CD4-positive, alpha-beta T cell treated with Interleukin-17A for 4 hours (primary cell): ENCODE results near the gene MALRD1.

ENCODE experiments used
- DNase-seq: peaks from one replicate; pipeline ENCODE4 v3.0.0-alpha.2; 2020; ENCODE audit warnings: mixed read lengths

The MALRD1 gene

DNA sequence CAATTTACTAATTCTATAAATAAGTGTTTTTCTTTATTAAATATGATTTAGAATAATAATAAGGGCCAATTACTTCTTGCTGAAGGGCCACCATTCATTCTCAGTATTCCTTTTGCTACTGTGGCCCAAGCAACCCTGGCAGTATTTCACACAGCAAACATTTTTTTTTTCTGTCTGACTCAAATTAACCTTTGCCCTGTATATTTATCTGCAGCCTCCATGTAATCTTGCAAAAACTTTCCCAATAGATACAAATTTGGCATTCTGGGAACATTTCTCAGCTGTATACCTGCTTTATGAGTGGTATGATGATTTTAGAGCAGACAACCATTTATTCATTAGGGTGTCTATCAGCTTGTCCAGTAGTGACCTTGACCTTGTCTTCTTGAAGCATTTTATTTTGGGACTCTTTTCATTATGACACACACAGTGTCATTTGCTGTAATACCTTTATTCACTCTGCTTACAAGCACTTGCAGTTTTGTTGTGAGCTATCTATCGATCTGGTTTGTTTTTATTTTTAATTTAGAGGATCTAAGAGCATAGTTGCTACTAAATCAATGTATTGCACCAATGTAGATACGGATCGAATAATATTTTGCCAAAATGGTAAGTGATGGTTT lies 607.9 kb downstream of the MALRD1 start:
- DNase-seq: no peak

DNA sequence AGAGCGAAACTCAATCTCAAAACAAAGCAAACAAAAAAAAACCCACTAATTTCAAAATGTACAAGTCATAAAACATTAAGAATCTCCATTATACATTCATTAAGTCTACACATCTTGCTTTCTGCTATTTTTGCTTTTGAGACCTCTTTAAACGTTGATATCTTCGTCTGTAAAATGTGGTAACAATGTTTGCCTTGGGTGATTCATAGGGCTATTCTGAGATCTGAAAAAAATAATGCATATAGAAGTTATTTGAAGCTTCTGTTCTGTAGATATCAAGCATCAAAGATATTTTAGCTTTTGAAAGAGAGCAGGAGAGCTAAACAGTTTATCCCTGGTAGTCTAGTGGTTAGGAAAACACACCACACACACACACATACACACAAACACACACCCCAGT lies 609.5 kb downstream of the MALRD1 start:
- no peak for DNase-seq

DNA sequence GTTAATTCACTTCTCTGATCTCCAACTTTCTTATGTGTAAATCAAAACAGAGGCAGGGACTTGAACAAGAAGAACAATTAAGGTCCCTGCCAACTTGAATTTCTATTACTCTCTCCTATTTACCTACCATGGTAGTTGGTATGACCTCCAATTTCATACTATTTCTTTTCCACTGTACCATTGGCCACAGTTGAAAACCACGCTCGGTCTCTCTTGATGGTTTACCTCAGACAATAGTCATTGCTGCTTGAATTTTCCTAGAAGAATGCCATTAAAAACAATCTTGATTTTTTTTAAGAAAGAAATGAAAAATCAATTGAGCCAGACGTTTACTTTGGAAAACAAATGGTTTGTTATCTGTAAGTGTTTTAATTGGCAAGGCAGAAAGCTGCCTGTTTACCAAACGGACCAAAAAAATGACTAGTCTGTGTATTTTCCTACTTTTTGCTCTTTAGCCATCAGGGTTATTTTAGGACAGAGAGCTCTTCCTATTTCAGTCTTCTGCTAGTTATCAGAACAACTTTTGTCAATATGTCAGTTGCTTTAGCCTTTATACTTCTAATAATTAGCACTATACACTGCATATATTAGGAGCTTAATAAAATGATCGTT lies 610.1 kb downstream of the MALRD1 start:
- DNase-seq: no peak

DNA sequence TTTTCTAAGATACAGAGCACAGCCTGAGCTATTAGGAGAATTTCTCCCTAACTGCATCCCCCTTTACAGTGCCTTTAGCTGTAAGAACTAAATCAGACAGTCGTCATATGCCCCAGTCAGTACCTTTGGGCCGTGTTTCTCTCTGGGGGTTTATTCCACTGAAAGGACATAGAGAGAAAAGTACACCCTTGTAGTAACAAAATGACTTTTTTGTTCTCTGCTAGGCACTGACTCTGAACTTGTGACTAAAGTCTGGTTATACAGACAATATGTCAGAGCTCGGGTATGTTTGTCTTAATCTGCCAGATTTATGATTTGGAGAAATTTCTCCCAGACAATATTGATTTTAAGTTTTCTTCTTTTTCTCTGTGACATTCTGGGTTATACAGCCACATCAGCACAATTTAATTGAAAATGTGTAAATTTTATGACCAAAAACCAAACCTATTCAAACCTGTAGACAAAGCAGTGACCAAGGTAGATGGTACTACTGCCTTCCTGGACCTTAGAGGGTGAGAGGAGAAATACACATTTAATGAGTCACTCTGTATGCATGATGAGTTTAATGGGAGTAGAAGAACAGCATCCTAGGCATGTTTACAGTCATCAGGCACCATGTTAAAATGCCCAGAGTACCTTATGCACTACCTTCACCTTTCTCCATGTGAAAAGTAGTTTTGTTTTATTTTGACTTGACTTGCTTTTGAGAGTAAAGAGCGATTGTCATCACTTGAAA lies 611.5 kb downstream of the MALRD1 start:
- no peak for DNase-seq

DNA sequence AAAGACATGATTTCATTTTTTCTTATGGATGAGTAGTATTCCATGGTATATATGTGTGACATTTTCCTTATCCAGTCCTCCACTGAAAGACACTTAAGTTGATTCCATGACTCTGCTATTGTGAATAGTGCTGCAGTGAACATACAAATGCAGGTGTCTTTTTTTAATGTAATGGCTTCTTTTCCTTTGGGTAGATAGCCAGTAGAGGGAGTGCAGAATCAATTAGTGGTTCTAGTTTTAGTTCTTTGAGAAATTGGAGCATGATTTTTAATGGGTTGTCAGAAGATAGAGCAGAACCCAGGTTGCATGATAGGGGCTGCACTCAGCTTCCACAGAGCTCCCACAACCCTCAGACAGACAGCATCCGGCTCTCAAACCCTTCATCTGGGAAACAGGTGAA lies 614.7 kb downstream of the MALRD1 start:
- DNase-seq: no peak

DNA sequence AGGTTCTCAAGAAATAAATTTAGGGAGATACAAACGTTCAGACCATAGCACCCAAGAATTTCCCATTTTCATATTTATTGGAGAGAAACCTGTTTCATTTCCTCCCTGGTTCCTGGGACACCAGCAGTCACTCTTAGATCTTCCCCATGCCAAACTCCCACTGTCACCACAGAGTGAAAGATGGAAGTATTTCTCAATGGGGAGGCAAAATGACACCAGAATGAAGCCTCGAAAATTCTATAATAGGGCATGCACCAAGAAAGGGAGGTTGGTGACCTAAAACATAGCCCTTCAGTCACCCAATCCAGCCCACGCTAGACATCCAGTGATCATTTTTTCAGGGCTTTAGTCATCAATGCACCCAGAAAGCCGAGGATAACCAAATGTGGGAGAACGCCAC lies 619.5 kb downstream of the MALRD1 start:
- DNase-seq: no peak

DNA sequence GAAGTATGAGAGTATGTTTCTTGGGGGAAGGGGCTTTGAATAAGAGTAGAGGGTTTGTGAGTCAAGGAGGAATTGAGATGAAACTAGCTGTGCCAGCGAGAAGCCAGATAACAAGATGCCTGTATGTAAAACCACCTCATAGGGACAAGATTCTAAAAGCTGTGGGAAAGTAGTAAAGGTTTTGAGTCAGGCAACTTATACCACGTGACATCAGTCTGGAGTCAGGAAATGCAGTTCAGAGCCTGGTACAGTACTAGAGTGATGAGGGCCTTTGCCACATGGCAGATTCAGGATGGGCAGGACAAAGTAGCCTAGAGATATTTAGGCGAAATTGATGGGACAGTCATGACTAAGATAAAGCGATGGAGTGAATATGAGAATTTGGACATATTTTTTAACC lies 627.5 kb downstream of the MALRD1 start:
- no peak for DNase-seq

DNA sequence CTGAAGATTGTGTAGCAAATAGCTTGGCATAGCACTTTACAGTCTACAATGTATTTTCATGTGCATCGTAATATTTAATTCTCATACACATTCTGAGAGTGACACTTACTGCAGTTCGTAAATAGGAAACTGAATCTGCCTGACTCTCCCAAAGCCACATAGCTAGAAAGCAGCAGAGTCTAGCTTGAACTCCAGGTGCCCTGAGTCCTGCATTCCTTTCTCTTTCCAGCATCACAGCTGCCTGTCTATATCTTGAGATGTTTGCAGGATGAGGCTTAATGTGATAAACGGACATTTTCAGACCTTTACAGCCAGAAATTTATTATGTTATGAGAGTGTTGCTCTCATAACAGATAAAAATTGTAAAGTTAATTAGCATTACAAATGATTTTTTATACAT lies 634.8 kb downstream of the MALRD1 start:
- DNase-seq: no peak

DNA sequence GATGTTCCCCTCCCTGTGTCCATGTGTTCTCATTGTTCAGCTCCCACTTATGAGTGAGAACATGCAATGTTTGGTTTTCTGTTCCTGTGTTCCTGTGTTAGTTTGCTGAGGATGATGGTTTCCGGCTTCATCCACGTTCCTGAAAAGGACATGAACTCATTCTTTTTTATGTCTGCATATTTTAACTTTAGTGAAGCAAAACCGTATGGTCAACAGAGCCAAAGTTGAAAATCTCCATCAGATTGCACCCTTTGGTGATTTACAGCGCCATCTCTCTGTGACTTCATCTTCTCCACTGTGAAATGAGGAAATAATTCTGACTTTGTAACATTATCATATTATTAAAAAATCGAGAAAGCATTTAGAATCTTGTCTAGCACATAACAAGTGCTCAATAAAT lies 635.4 kb downstream of the MALRD1 start:
- DNase-seq: no peak

DNA sequence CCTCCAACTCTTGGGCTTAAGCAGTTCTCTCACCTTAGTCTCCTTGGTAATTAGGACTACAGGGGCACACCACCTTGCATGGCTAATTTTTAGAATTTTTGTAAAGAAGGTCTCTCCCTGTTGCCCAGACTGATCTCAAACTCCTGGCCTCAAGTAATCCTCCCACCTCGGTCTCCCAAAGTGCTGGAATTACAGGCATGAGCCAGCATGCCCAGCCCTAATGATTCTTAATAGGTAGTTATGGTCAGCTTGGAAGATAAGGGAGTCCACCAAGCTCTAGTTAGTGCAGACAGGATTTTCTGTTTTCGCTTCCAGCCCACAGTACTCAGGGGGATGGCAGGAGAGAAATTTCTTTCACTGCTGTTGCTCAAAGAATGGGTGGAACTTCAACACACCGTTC lies 639.7 kb downstream of the MALRD1 start:
- DNase-seq: no peak

DNA sequence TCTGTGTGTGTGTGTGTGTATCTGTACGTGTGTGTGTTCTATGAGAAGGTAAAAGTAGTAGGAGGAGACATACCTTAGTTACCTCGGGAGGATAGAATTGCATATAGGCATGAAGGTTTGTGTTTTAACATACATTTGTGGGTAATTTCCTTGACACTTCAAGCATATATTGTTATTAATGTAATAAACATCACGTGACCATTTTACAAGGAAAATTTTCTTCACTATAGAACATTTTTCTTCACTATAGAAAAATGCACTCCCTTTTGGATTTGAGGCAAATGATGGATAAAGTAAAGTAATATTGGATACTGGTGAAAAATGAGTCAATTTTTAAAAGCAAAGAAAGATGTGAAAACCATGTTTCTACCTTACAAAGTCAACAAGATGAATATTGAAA lies 640.6 kb downstream of the MALRD1 start:
- no peak for DNase-seq

DNA sequence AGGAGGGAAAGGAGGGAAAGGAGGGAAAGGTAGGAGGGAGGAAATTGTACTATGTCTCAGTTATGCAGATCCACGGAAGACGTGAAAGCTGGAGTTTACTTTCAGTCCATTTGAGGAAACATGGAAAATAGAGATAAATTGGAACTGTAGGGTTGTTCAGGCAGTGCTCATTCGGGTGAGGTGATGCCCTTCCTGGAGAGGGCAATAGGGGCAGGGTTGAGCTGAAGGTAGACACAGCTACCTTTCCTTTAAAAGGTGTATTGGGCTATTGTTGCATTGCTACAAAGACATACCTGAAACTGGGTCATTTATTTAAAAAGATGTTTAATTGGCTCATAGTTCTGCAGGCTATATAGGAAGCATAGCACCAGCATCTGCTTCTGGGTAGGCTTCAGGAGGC lies 650.7 kb downstream of the MALRD1 start:
- no peak for DNase-seq

DNA sequence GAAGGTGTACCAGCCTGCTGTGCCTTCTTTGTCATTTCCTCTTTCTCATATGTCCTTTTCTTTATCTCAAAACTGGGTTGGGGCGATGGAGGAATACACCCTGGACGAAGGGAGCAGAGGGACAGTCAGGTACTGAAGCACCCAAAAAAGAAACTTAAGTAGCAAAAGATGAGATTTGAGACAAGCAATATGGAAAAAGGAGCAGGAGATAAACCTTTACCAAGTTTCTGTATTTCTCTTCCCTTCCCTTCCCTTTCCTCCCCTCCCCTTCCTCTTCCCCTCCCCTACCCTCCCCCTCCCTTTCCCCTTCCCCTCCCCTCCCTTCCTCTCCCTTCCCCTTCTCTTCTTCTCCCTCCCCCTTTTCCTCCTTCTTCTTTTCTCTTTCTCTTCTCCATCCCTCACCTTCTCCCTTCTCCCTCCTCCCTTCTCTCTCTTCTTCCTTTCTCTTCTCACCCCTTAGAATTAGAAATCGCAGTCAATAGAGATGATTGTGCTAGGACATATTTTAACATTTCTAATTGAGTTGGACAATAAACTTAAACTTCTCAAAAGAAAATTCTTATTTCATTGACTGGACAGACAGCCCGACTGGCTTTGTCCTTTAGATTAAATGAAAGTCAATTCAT lies 652.9 kb downstream of the MALRD1 start:
- no peak for DNase-seq

DNA sequence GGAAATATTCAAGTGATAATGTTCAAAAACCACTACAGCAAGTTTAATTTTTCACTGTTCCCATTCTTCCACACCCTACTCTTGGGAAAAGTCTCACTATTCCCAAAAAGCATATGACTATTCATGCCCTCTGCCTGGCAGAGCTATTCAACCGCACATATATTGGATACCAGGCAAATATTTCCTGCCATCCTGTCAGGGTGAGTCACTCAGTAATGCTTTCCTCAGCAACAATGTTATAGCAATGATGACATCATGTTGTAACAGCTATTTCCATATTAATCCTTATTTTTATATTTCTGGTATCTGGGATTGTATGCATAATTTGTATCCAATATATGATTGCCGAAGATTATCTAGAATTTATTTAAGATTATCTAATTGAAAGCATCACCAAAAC lies 653.6 kb downstream of the MALRD1 start:
- no peak for DNase-seq

DNA sequence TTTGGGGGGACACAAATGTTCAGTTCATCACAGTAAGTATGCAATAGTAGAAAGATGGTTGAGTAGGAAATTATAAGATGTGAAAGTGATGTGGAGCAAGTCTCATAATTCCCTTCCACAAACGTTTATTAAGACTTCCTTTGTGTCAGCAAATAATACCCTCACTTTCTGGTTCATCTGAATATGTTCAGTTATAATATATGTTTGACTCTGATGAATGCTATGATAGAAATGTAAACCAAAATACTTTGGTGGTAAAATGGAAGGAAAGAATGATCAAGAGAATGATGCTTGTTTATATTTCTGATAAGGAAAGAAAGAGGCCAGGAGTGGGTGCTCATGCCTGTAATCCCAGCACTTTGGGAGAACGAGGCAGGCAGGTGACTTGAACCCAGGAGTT lies 655.9 kb downstream of the MALRD1 start:
- DNase-seq: no peak

DNA sequence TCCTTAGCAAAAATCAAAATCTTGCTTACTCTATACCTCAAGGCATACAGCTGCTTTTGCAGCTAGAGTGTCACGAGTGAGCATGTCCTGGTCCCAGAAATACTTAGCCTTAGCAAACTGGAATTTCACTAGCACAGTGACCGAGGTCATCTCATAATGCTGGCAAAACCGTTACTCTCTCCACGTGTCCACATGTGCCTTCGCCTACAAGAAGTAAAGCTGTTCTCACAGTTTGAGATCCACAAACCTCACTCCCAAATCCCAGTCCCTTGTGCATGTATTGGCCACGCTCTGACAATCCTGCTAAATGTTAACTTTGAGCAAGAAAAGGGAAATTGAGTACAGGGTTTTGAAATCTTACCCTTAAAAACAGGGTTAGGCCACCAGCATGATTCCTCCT lies 656.6 kb downstream of the MALRD1 start:
- DNase-seq: no peak

DNA sequence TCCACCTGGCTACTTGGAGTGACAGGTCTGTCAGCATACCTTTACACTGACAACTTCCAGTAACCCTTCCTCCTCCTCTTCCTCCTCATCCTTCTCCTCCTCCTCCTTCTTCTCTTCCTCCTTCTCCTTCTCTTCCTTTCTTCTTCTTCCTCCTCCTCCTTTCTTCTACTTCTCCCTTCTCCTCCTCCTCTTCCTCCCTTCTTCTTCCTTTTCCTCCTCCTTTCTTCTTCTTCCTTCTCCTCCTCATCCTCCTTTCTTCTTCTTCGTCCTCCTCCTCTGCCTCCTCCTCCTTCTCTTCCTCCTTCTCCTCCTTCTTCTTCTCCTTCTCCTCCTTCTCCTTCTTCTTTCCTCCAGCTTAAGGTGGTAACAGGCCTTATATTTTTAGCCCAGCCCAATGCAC lies 658.3 kb downstream of the MALRD1 start:
- DNase-seq: no peak

DNA sequence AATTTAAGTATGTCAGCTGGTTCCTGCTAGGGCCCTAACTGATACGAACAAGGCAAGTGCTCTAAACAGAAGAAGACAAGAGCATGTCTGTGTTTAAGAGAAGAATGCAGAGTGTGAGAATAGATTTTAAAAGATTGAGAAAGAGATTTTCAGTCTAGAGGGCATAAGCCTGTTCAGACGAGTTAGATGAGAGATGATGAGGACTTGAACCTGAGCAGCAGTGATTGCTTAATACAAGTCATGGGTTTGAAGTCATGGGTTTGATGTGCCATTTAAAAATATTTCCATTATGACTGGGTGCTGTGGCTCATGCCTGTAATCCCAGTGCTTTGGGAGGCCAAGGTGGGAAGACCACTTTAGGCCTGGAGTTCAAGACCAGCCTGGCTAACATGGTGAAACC lies 658.8 kb downstream of the MALRD1 start:
- DNase-seq: no peak

DNA sequence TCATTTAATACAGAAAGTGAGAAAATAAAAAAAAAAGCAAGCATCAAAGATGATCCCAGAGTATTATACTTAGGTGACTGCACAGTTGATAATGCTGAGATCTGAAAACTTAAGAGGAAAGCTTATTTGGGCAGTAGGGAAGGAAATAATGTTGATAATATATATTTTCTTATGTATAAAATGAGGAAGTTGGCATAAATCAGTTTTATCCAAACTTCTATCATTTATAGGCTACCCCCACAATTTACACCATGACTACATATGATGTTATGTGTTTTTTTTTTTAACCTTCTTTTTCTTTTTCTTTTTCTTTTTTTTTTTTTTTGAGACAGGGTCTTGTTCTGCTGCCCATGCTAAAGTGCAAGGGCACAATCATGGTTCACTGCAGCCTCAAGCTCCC lies 659.4 kb downstream of the MALRD1 start:
- DNase-seq: no peak

DNA sequence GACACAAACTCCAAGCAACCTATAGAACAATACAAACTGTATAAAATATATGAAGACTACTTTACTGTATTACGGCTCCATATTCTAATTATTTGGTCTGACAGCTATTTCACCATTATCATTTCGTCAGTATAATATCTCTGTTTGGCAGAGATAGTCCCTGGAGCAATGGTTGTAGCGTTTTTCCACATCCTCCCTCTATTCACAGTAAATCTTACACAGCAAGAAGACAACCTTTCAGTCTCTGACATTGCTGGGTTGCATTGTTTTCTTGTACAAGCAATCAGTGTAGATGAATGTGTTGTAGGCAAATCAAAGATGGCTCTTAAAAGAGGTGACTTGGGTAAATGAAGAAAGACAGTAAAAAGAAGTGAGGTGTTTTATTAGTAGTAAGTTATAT lies 662.0 kb downstream of the MALRD1 start:
- no peak for DNase-seq

DNA sequence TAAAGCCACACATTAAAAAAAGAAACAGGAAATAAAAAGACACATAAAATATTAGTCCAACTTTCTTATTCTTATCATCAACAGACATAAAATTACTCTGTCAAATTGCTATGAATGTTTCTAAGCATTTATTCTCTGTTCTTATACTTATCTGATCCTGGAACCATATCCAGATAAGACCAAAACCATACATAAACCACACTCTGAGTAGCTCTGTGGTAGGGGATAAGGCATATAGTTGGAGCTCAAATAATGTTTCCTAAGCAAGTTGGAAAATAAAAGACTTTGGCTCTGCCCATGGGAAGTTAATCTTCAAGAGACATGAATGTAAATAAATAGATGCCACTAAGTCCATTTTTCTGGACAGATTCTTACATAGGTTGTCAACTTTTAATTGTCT lies 664.6 kb downstream of the MALRD1 start:
- DNase-seq: no peak

DNA sequence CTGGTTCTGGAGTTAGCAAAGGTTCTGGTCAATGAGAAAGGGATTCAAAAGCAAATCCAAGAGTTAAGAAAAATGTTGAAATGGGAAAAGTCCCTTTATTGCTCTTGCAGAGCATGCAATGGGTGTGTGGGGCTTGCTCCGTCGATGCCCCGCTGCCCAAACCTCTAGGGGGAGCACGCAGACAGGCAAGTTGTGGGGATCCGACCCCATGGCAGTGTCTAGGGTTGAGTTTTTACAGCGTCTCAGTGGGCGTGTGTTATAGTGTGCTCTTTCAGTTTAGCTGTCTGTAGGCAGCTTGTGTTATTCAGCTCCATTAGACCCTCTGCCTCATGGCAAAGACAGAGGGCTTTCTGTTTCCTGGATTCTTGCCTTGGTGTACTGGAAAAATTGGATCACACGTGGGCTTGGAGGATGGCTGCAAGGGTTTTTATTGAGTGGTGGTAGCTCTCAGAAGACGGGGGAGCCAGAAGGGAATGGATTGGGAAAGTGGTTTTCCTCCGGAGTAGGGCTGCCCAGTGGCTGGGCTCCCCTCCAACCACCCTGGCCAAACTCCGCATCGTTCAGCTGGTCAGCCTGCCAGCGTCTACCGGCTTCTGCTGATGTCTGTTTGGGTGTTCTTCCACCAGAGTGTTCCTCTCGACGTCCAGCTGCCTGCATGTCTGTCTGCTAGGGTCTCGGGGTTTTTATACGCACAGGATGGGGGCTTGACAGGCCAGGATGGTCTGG lies 665.4 kb downstream of the MALRD1 start:
- DNase-seq: no peak

DNA sequence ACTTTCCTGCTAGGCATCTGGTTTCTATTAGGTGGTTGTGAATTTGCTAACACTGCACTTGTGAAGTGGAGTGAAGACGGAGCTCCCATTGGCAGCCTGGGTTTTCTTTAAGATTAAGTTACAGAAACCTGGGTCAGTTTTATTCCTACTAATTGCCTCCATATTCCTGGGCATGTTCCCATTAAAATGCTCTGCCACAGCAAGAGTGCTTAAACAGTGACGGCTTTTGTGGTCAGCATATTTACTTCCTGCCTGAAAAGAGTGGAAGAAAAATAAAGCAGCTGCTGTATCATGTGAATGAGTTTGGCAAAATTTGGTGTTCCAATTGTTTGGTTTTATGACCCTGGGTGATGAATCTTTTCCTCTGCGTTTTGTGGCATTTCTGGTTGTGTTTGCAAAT lies 670.7 kb downstream of the MALRD1 start:
- DNase-seq: no peak

DNA sequence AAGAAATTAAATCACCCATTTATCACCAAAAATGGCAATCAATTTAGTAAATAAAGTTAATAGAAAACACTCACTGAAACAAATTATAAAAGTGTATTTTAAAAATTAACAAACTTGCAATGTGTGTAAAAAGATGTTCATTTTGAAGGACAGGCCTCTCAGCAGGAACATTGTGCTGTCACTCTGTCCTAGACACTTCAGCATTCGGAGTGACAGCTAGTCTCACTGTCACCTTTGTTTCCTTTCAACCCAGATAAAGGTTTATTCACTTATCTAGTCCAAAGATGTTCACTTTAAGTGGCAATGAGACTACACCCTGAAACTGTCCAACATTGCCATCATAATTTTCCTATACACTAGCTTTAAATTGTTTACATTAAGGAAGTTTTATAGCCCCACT lies 675.7 kb downstream of the MALRD1 start:
- DNase-seq: no peak
